ENCODE results near the gene ZNF582.
A peak's percentile ranks its signal among the peaks of the same experiment; 100 is the strongest.

Gene ZNF582

DNA sequence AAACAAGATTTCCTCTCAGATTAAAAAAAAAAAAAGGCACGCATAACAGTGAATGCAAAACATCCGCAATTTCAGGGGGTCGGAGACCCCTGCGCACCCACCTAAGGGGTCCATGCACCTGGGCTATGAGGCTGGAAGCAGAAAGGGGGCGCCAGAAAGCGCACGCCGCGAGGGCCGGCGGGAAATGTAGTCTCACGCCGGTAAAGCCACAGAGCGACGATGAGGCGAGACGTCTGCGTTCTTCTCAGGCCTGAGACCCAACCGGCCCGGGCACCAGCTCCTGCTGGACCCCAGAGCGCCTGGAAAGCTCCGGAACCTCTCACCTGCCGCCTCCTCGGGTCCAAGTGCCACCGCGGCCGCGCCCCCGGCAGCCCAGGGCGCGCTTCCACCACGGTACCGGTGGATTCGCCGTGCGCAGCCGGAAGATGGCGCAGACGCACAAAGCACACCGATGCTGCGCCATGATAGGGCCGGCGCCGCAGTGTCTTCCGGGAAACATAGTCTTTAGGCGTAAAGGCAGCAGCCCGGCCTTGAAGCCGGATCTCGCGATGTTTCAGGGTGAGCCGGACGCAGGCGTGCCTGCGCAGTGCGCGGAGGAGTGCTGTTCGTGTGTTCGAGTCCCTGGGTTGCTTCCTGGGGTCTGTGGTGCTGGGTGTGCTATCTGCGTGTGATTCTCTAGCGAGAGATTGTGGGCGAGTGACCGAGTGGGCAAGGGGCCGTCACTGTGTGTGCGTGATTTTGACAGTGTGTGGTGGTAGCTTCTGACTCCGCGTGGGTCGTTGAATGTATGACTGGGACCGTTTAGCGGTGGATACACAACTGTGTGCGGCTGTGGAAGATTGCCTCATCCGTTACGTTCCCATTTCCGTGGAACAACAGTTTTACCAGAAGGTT, at the start of gene ZNF582:
ZNF582 (minus strand) TSS at position 416 of the 894 bp plus-strand sequence. CDS start 1,782 bp downstream, outside the sequence.
- H3K27ac Mint-ChIP-seq: peak within 1 kb of the TSS; percentile 91 to 94 (median 94)
- H3K9me3 Mint-ChIP-seq: peaks cover 61% of the 10 kb centered on the region
- no peaks in the 10 kb centered on the region for H3K27me3 Mint-ChIP-seq (ENCODE audit: low read depth)
- peaks cover 5% of the 10 kb centered on the region for H3K4me1 Mint-ChIP-seq
- peak within 1 kb of the TSS; percentile 96 to 99 (median 96) for H3K4me3 Mint-ChIP-seq
- TF ChIP-seq, protein P1, sequence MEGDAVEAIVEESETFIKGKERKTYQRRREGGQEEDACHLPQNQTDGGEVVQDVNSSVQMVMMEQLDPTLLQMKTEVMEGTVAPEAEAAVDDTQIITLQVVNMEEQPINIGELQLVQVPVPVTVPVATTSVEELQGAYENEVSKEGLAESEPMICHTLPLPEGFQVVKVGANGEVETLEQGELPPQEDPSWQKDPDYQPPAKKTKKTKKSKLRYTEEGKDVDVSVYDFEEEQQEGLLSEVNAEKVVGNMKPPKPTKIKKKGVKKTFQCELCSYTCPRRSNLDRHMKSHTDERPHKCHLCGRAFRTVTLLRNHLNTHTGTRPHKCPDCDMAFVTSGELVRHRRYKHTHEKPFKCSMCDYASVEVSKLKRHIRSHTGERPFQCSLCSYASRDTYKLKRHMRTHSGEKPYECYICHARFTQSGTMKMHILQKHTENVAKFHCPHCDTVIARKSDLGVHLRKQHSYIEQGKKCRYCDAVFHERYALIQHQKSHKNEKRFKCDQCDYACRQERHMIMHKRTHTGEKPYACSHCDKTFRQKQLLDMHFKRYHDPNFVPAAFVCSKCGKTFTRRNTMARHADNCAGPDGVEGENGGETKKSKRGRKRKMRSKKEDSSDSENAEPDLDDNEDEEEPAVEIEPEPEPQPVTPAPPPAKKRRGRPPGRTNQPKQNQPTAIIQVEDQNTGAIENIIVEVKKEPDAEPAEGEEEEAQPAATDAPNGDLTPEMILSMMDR (IDR thresholded peaks at IDR 0.05; ENCODE audit: unreplicated experiment in 3 of 3): peak; percentile 74 to 93 (median 86)
- peaks cover 86% of the 10 kb centered on the region for H3K36me3 Mint-ChIP-seq (ENCODE audit: low read depth)

DNA sequence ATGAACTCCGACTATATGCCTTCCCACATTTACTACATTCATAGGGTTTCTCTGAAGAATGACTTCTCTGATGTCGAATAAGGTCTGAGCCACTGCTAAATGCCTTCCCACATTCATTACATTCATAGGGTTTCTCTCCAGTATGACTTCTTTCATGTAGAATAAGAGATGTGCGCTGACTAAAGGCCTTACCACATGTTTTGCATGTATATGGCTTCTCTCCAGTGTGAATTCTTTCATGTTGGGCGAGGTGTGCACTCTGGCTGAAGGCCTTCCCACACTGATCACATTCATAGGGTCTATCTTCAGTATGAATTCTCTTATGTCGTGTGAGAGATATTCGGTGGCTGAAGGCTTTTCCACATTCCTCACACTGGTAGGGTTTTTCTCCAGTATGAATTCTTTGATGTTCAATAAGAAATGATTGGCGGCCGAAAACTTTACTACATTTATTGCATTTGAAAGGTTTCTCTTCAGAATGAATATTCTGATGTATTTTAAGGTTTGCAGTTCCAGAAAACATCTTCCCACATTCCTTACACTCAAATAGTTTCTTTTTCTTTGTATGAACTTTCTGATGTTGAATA, 48.0 kb upstream of the ZNF582 start:
- no peak overlapping the region for H3K27ac Mint-ChIP-seq
- no peaks in the 10 kb centered on the region for H3K36me3 Mint-ChIP-seq (ENCODE audit: low read depth)
- H3K9me3 Mint-ChIP-seq: peaks cover 56% of the 10 kb centered on the region
- no peaks in the 10 kb centered on the region for H3K27me3 Mint-ChIP-seq (ENCODE audit: low read depth)
- no peak overlapping the region for H3K4me3 Mint-ChIP-seq
- H3K4me1 Mint-ChIP-seq: no peaks in the 10 kb centered on the region
- TF ChIP-seq, protein P1 (IDR thresholded peaks at IDR 0.05; ENCODE audit: unreplicated experiment in 3 of 3): no peak

DNA sequence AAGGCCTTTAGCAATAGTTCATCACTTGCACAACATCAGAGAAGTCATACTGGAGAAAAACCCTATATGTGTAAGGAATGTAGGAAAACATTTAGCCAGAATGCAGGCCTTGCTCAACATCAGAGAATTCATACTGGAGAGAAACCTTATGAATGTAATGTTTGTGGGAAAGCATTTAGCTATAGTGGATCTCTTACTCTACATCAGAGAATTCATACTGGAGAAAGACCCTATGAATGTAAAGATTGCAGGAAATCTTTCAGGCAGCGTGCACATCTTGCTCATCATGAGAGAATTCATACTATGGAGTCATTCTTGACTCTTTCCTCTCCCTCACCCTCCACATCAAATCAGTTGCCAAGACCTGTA, 30.6 kb upstream of the ZNF582 start:
- no peak overlapping the region for H3K27ac Mint-ChIP-seq
- peaks cover 86% of the 10 kb centered on the region for H3K36me3 Mint-ChIP-seq (ENCODE audit: low read depth)
- H3K27me3 Mint-ChIP-seq (ENCODE audit: low read depth): no peaks in the 10 kb centered on the region
- TF ChIP-seq, protein P1 (IDR thresholded peaks at IDR 0.05; ENCODE audit: unreplicated experiment in 3 of 3): no peak
- H3K9me3 Mint-ChIP-seq: peaks cover 89% of the 10 kb centered on the region
- no peaks in the 10 kb centered on the region for H3K4me1 Mint-ChIP-seq
- no peak overlapping the region for H3K4me3 Mint-ChIP-seq

DNA sequence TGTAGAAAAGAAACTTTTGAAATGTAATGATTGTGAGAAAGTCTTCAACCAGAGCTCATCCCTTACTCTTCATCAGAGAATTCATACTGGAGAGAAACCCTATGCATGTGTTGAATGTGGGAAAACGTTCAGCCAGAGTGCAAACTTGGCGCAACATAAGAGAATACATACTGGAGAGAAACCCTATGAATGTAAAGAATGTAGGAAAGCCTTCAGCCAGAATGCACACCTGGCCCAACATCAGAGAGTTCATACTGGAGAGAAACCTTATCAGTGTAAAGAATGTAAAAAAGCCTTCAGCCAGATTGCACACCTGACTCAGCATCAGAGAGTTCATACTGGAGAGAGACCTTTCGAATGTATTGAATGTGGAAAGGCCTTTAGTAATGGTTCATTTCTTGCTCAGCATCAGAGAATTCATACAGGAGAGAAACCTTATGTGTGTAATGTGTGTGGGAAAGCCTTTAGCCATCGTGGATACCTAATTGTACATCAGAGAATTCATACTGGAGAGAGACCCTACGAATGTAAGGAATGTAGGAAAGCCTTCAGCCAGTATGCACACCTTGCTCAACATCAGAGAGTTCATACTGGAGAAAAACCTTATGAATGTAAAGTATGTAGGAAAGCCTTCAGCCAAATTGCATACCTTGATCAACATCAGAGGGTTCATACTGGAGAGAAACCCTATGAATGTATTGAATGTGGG, 30.1 kb upstream of the ZNF582 start:
- TF ChIP-seq, protein P1 (IDR thresholded peaks at IDR 0.05; ENCODE audit: unreplicated experiment in 3 of 3): no peak
- Mint-ChIP-seq H3K4me3 (no peak overlapping the region), H3K27me3 (ENCODE audit: low read depth) (no peaks in the 10 kb centered on the region), H3K27ac (no peak overlapping the region), H3K36me3 (ENCODE audit: low read depth) (peaks cover 92% of the 10 kb centered on the region), H3K9me3 (peaks cover 93% of the 10 kb centered on the region), H3K4me1 (no peaks in the 10 kb centered on the region)

DNA sequence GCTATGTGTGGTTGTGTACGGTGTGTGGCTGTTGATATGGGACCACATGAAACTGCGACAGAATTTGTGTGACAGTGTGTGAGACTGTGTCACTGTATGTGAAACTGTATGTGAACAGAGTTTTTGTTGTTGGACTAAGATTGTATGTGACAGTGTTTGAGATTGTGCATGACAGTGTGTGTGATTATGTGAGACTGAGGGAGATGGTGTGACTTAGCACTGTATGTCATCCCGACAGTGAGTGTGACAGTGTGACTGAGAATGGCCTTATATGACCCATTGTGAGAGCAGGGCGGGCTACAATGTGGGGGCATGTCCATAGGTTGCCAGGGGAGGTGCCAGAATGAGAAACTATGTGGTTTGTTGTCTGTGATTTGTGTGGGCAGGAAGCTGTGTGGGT, 11.7 kb upstream of the ZNF582 start:
- peaks cover 15% of the 10 kb centered on the region for H3K4me1 Mint-ChIP-seq
- H3K4me3 Mint-ChIP-seq: peak overlapping the region; percentile 84 to 99 (median 93)
- TF ChIP-seq, protein P1 (IDR thresholded peaks at IDR 0.05; ENCODE audit: unreplicated experiment in 3 of 3): no peak
- H3K27ac Mint-ChIP-seq: peak overlapping the region in 2 of 3 experiments; percentile 94 to 96
- H3K36me3 Mint-ChIP-seq (ENCODE audit: low read depth): peaks cover 95% of the 10 kb centered on the region
- H3K27me3 Mint-ChIP-seq (ENCODE audit: low read depth): no peaks in the 10 kb centered on the region
- peaks cover 79% of the 10 kb centered on the region for H3K9me3 Mint-ChIP-seq
